LNCaP clone FGC (cell line): Measurements from ENCODE around the gene PFKM.

ENCODE experiments used
- DNase-seq: peaks from one replicate; pipeline ENCODE4 v3.0.0-alpha.2; 2011; ENCODE audit warnings: low read depth
- H3K4me3 ChIP-seq: 2 replicates; pipeline ENCODE4 v1.5.1; 2011; ENCODE audit warnings: mild to moderate bottlenecking, low read depth, low read length, control low read depth
- TF ChIP-seq, protein P1 (sequence below): IDR thresholded peaks from 2 replicates; pipeline ENCODE4 v1.5.1; 2012; ENCODE audit warnings: mild to moderate bottlenecking; ENCODE audit not compliant: control insufficient read depth, insufficient read depth; ENCODE audit errors: extremely low read depth

Gene PFKM

DNA sequence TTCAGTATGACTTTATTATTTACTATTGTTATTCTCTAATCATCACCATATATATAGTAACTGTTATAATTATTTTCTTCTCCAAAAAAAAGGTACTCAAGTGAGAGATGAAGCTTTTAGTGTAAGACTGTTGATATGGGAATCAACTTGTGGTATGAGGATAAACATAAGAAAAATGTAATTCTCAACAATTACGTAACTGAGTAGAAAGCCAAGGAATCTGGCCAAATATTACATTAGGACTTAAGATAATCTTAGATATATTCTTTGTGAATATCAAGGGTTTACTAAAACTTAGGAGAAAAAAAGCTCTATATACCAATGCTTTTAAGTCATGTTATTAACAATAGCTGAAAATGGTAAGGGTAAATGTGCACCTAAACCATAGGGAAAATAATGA is 26.6 kb upstream of the PFKM start:
- H3K4me3 ChIP-seq = no peak overlapping the region
- no peak for DNase-seq
- TF ChIP-seq, protein P1, sequence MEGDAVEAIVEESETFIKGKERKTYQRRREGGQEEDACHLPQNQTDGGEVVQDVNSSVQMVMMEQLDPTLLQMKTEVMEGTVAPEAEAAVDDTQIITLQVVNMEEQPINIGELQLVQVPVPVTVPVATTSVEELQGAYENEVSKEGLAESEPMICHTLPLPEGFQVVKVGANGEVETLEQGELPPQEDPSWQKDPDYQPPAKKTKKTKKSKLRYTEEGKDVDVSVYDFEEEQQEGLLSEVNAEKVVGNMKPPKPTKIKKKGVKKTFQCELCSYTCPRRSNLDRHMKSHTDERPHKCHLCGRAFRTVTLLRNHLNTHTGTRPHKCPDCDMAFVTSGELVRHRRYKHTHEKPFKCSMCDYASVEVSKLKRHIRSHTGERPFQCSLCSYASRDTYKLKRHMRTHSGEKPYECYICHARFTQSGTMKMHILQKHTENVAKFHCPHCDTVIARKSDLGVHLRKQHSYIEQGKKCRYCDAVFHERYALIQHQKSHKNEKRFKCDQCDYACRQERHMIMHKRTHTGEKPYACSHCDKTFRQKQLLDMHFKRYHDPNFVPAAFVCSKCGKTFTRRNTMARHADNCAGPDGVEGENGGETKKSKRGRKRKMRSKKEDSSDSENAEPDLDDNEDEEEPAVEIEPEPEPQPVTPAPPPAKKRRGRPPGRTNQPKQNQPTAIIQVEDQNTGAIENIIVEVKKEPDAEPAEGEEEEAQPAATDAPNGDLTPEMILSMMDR = no peak

DNA sequence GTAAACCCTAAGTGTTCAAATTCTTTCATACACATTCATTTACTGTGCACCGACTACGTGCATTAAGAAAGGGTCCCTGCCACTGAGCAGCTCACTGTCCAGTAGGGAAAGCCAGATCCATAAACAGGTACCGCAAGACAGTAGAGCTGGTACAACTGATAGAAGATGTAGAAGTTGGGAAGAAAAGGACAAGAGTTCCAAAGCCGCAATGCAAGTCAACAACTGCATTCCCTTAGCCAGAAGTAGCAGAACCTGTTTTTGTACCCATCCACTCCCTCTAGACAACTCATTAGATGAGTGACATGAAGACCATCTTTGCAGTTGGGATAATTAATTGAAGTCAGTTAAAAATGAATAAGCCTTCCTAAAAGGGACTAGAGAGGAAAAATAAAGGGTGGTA is 14.6 kb upstream of the PFKM start:
- TF ChIP-seq, protein P1 = no peak
- peak overlapping the region; percentile 88 for H3K4me3 ChIP-seq
- DNase-seq = peak; percentile 38

DNA sequence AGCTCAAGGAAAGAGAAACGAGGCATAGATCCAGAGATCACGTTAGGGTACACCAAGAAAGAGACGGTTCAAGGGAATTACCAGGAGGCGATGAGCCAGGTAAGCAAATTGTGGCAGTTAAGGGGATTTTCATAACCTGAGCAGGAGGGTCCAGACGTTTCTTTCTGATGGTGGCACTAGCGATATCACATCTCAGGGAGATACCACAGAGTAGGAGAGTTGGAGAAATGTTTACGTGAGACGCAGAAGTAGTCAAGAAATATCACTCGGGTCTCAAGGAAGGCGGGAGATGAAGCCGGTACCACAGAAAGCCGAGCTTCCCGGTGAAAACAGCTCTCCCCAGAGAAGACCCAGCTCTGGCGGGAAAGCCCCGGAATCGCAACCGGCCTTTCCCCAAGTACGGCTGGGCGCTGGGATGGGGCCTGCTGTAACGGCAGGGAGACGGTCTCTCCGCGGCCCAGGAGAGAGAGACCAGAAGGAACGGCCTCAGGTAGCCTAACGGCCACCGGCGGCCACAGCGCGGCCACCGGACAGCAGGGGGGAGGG is 13.8 kb upstream of the PFKM start:
- H3K4me3 ChIP-seq = peak overlapping the region; percentile 88
- TF ChIP-seq, protein P1 = no peak
- no peak for DNase-seq

DNA sequence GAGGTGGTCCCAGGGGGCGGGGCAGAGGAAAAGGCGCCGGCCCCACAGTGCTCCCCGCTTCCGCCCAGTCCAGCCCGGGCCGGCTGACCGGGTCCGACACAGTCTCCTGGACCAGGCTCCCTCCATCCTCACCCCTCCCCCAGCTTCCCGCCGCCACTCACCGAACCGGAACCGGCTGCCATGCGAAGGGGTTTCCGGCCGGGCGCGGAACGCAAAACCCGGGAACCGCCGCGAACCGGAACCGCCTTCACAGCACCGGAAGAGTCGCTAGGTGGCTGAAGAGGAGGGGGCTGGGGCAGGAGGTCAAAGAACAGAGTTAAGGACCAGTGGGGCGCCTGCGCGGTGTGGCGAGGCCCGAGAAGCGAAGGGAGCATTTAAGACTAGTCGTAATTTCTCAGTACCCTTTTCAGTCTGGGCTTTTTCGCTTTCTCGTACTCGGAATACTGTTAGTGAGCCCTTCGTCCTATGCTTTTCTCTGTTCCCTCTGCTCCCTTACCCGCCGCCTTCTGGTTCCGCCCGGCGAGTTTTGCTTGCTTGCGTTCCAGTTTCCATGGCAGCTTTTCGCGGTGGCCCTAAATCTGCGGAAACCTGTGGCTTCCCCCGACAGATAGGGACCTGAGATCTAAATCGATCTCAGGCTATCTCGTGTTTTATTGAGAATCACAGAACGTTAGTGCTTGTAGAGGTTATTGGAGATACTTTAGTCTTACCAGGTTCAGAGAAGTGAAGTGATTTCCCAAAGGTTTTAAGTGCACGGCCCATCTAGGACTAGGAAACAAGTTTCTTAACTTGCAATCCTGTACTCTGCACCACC is 13.1 kb upstream of the PFKM start, which contains the start of gene SENP1:
Gene SENP1, minus strand, starts transcription at position 213 of the 814 bp plus-strand sequence. CDS start 4,607 bp downstream, outside the sequence.
- TF ChIP-seq, protein P1 = no peak
- peak within 1 kb of the TSS; percentile 88 for H3K4me3 ChIP-seq
- DNase-seq = peak; percentile 69

DNA sequence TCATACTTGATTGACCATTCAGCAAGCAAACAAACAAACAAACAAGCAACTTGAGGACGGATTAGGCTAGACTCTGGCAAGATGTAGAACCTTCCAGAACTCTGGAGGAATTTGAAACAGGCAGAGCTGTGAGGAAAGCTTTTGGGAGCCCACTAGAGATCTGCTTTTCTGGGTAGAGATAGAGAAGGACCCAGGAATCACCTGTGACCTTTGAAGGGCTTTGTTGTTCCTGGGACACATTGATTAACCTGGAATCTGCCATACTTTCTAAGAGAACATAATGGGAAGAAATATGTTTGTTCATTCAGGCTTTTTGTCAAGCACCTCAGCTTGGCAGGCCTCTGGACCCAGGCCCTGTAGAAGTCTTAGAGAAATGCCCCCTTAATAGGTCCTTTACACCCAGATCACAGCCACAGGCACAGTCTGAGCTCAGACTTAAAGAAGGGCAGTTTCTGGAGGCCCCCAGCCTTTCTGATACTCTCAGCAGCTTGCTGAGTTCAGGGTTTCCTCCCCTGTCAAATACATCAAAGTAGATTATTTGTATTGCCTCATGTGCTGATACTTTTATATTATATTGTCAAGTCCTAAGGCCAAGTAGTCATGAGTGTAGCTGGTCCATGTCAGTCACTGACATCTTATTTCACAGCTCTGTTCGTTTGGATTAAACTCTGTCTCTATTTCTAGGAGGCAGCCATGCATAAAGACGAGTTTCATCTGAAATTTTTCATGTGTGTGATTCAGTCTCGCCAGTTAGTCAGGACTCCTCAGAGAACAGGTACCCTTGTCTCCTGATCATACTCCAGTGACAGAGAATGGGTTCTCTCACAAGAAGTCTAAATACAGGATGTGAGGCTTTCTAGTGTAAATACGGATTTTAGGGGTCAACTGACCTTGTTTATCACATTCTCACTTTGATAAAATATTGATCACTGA is 12.2 kb upstream of the PFKM start:
- no peak for DNase-seq
- H3K4me3 ChIP-seq = peak overlapping the region; percentile 88
- TF ChIP-seq, protein P1 = no peak

DNA sequence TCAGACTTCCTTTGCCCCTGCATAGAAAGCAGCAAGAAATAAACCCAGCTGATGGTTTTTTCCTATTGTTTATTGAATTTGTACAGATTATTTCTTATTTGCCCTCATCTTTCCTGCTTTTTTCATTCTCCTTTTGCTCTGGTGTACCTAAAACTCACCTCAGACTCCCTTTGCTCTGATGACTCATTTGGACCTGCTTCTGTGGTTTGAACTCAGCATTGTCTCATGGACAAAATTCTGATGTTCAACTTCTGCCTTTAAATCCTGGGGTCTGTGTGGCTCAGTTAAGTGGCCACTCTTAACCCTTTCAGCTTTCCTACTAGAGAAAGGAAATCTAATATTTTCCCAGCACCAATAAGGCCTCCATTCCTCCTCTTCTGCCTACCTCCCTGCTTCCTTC is 9.7 kb upstream of the PFKM start:
- no peak for DNase-seq
- no peak overlapping the region for H3K4me3 ChIP-seq
- TF ChIP-seq, protein P1 = no peak
